BE2C (cell line): ENCODE data around the gene FAM114A1.

ENCODE experiments used
- DNase-seq: peaks from one replicate; pipeline ENCODE4 v3.0.0-alpha.2; 2020
- H3K27me3 ChIP-seq: fragments of 250-450 bp; sonication (Bioruptor Pico); 2 replicates; pipeline ENCODE4 v1.5.1; 2020; ENCODE audit warnings: mild to moderate bottlenecking
- H3K36me3 ChIP-seq: fragments of 250-450 bp; sonication (Bioruptor Pico); 2 replicates; pipeline ENCODE4 v1.5.1; 2020; ENCODE audit warnings: mild to moderate bottlenecking
- H3K4me1 ChIP-seq: fragments of 250-450 bp; sonication (Bioruptor Pico); 2 replicates; pipeline ENCODE4 v1.5.1; 2020
- H3K4me3 ChIP-seq: 2 replicates; pipeline ENCODE4 v1.5.1; 2011; ENCODE audit warnings: low read depth, low read length
- H3K9me3 ChIP-seq: fragments of 250-450 bp; sonication (Bioruptor Pico); 2 replicates; pipeline ENCODE4 v1.5.1; 2020
- CTCF ChIP-seq: IDR thresholded peaks from 2 replicates; pipeline ENCODE4 v1.5.1; 2012; ENCODE audit warnings: mild to moderate bottlenecking, low read depth, low read length

FAM114A1 gene

DNA sequence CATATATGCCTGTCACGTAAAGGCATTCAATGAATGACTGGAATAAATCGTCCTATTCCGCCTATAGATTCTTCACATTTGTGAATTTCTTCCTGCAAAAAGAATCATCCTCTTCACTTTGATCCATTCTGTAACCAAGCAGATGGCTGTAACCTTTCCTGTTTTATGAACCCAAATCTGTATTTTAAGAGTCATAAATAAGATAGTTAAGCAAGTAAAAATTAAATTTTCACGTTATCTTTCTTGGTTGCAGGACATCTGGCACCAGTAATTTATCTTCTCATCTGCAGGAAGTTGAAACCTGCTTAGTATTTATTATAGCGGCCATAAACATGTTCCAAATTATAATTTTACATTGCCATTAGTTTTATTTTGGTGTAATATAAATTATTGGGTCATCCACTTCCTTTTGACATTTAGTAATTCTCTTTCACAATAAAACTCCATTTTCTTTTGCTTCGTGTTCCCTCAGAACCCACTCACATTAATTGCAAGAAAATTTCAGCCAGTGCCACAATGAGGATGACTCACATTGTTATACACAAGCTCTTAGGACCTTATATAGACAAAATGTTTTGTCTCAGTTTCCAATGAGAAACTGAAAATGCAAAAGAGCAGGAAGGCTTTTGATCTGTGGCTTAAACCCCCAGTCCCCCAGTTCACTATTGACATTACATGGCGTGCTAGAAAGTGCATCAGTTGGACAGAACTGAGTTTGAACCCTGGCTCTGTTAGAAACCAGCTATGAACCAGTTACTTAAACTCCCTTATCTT lies 113.5 kb downstream of the FAM114A1 start:
- TF ChIP-seq CTCF, result no peak
- H3K4me1 ChIP-seq, result peaks cover 36% of the 10 kb centered on the region
- H3K36me3 ChIP-seq, result no peaks in the 10 kb centered on the region
- H3K4me3 ChIP-seq, result no peak overlapping the region
- no peaks in the 10 kb centered on the region for H3K27me3 ChIP-seq
- no peaks in the 10 kb centered on the region for H3K9me3 ChIP-seq
- DNase-seq, result no peak

- H3K27me3 ChIP-seq, result no peaks in the 10 kb centered on the region
- no peaks in the 10 kb centered on the region for H3K9me3 ChIP-seq
- H3K36me3 ChIP-seq, result no peaks in the 10 kb centered on the region
- peaks cover 36% of the 10 kb centered on the region for H3K4me1 ChIP-seq
- TF ChIP-seq CTCF, result no peak
- no peak overlapping the region for H3K4me3 ChIP-seq
- peak; percentile 14 for DNase-seq
Measured at GRCh38 chr4:38982361-38983095, 114.9 kb downstream of the FAM114A1 start.

- no peak for TF ChIP-seq CTCF
- no peaks in the 10 kb centered on the region for H3K27me3 ChIP-seq
- H3K4me3 ChIP-seq, result no peak overlapping the region
- H3K4me1 ChIP-seq, result peaks cover 36% of the 10 kb centered on the region
- DNase-seq, result no peak
- H3K36me3 ChIP-seq, result no peaks in the 10 kb centered on the region
- no peaks in the 10 kb centered on the region for H3K9me3 ChIP-seq
Measured at GRCh38 chr4:38983291-38983690, 115.7 kb downstream of the FAM114A1 start.

DNA sequence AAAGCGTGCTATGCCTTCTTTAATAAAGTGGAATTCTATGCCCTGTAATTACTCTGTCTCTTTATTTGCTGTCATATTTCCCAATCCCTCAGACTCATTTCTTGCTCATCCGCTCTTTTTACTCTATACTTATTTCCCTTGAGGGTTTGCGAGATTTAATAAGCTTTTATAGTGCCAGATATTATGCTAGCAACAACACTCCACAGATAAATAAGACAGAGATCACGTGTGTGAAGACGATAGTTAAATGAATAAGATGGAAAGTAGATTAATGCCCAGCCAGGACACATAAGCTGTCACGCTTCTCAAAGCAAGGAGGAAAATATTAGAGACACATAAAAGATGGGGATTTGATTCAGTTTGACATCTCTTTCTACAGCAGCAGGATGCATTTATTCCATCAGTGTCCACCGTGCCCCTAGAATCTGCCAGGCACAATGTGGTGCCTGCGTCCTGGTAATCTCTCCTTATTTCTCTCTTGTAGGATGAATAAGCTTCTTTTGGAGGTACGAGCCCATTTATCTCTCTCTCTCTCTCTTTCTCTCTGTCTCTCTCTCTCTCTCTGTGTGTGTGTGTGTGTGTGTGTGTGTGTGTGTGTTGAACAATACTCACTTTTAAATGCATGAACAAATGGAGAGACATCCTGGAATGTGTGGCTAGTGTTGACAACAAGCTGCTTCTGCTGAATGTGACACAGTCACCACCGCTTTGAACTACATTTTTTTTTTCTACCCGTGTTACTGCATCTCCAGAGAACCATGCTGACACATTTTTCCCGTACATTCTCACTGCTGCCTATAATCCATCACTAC lies 116.4 kb downstream of the FAM114A1 start:
- no peak for DNase-seq
- no peaks in the 10 kb centered on the region for H3K9me3 ChIP-seq
- TF ChIP-seq CTCF, result no peak
- no peak overlapping the region for H3K4me3 ChIP-seq
- no peaks in the 10 kb centered on the region for H3K27me3 ChIP-seq
- H3K4me1 ChIP-seq, result peaks cover 36% of the 10 kb centered on the region
- H3K36me3 ChIP-seq, result no peaks in the 10 kb centered on the region

- Histone ChIP-seq H3K9me3 (no peaks in the 10 kb centered on the region), H3K36me3 (no peaks in the 10 kb centered on the region), H3K27me3 (no peaks in the 10 kb centered on the region), H3K4me1 (peaks cover 28% of the 10 kb centered on the region), H3K4me3 (no peak overlapping the region)
- no peak for TF ChIP-seq CTCF
- no peak for DNase-seq
Measured at GRCh38 chr4:38985410-38986100, 117.9 kb downstream of the FAM114A1 start.
